SHP77 treated with DMSO at 0.1 percent for 48 hours (cell line): ENCODE data around the gene CGB1.
"Not testable (repeated sequence)": the region's sequence is repeated elsewhere in the genome, so short reads cannot be mapped to it uniquely, and the experiment has no call there.

Experiments
- DNase-seq: peaks from one replicate; lab custom pipeline; 2025; lab: John Stamatoyannopoulos, UW

The CGB1 gene

DNA sequence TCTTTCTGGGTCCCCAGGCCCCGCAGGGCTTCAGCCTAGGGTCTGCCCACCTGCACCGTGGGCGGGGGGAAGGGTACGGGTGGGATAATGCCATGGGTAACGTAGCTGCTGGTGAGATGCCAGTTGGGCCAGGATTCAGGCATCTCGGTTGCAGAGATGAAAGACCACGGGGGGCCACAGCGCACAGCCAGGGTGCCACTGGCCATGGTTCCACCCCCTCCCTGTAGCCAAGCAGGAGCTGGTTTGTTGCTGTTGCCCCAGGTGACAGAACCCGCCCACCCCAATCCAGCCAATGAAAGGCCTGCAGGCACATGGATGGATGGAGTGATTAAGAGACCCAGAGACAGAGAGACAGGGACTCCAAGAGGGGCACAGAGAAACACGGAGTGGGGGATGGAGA is 21.9 kb upstream of the CGB1 start:
- no peak for DNase-seq

DNA sequence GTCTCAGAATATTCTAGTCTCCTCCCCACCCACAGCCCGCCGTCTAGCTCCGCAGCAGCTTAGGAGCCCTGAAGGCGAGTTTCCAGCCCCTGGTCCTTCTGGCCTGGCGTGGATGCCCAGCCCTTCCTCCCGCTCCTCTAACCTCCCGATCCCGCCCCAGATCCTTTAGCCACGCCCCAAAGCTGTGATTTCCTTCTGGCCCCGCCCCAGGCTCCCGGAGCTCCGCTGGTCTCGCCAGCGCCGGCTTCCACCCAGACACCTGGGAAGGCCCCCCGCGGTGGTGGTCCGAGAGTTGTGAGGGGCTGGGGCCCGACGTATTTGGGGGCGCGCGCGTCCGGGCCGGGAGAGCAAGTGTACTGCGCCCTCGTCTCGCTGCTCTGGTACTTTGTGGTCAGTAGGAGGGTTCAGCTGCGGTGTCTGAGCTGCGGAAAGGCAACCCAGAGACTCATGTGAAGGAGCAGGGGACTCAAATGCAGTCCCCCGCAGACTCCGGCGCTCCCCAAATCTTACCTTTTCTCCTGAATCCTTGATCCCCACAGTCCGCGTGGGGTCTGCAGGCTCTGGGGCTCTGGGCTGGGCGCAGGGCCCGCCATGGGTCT is 21.0 kb upstream of the CGB1 start, which contains the start of gene CGB7:
CGB7 (minus strand) TSS at position 114 of the 599 bp plus-strand sequence. CDS start 2,374 bp downstream, outside the sequence.
- no peak for DNase-seq

DNA sequence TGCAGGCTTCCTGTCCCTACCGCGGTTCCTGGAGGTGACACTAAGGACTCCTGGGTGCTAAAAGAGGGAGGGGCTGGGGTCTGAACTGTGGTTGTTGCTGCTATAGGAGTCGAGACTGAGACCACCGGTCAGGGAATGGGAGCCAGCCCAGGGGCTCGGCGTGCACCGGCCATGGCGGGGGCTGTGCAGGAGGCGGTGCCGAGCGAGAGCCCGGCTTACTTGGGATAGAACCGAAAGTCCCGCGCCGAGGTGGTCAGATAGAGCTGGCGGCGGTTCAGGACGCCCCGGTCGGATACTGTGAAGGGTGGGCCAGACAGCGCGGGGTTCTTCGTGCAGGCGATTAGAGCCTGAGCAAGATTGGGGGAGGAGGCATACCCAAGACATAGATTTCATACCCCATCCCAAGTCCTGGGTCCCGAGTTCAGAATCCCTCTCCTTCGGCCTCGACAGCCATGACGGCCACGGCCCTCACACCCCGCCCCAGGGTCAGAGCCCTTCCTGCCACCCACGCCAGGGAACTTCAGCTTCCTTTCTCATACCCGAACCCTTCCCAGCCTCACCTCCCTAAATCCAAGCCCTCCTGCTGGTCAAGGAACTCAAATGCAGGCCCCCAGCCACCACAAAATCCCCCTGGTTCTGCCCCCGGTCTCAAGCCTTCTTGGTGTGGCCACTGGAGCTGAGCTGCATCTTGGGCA is 20.4 kb upstream of the CGB1 start:
- DNase-seq, result not testable (repeated sequence)

DNA sequence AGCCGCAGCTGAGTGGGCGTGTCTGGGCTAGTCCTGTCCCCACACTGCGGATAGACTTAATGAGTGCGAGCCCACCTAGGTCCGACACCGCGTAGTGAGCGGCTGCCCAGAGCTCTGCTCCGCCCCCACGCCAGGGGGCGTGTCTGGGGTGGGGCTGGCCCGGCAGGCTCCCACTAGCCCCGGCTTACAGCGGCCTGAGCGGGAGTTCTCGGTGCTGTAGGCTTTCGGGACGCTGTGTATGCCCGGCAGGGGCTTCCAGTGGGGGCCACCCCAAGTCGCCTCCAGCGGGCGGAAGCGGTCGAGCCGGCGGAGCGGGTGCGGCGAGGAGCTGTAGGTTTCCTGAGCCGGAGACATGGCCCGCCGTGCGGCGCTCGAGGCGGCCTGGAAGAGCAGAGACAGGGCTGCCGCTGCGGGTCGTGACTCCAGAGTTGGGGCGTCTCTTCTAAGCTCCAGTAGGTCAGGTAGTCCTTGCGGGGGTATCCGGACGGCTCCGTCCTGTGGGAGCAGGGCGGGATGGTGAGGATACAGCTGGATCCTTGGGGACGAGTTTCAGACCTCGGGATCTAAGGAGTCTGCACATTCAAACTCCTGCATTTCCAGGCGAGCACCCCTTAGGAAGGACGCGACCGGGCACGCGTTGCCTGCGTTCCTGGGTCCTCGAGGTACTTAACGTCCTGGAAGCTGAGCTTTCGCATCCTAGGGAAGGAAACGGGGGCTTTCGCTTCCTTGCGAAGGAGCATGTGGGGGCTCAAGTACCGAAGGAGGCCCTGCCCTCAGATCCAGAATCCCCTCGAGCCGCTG is 19.6 kb upstream of the CGB1 start:
- peak; percentile 55 for DNase-seq

GRCh38 chr19:49050376-49051033 is 13.8 kb upstream of the CGB1 start:
- DNase-seq, result not testable (repeated sequence)

GRCh38 chr19:49049834-49050233 is 13.1 kb upstream of the CGB1 start:
- not testable (repeated sequence) for DNase-seq

- not testable (repeated sequence) for DNase-seq
Measured at GRCh38 chr19:49049011-49049410, 12.3 kb upstream of the CGB1 start, which contains the start of gene CGB8. CGB8 (minus strand) TSS chr19:49049111; CDS start chr19:49048739, 372 bp downstream.

DNA sequence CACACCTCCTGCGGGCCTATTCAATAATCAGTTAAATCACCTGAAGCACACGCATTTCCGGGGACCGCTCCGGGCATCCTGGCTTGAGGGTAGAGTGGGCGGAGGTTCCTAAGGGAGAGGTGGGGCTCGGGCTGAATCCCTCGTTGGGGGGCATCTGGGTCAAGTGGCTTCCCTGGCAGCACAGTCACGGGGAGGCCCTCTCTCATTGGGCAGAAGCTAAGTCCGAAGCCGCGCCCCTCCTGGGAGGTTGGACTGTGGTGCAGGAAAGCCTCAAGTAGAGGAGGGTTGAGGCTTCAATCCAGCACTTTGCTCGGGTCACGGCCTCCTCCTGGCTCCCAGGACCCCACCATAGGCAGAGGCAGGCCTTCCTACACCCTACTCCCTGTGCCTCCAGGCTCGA is 6.9 kb upstream of the CGB1 start, which contains the start of gene CGB5:
CGB5 (plus strand) TSS at position 301 of the 400 bp plus-strand sequence. CDS start 362 bp downstream, outside the sequence.
- not testable (repeated sequence) for DNase-seq

DNA sequence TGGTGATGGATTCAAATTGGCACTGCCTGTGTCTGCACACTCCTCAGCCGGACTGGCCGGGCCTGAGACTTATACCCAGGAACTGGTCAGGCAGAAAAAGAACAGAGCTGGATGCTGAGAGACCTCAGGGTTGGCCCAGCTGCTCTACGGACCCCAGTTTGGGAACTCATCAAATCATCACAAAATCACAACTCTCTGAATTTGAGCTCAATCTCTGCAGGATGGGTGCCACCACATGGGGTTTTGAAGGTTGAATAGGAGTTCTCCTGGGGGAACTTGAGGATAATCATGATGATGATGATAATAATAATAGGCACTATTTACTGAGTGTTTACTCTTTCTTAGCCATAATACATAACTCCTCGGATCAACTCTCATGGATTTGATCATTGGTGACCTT is 6.0 kb upstream of the CGB1 start:
- not testable (repeated sequence) for DNase-seq

DNA sequence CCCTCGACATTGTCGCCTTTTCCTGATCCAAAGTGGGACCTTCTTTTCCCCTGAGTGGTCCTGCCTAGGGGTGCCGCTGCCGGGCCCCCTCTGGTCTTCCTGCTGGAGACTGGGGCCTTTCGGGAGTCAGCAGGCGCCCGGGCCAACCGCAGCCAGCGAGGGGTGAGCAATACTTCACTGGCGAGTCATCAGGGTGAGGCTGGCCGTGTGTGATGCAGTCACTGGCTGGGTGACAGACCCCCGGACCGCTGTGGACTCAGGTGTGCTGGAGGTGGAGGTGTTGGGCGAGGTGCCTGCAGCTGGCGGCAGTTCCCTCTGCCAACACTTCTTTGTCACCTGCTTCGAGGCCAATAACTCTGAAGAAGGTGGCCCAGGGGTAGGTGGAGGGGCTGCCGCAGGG is 5.5 kb upstream of the CGB1 start:
- no peak for DNase-seq

- DNase-seq, result not testable (repeated sequence)
Measured at GRCh38 chr19:49039736-49040135, 3.0 kb upstream of the CGB1 start.

- DNase-seq, result not testable (repeated sequence)
Measured at GRCh38 chr19:49038557-49039276, 2.0 kb upstream of the CGB1 start.

DNA sequence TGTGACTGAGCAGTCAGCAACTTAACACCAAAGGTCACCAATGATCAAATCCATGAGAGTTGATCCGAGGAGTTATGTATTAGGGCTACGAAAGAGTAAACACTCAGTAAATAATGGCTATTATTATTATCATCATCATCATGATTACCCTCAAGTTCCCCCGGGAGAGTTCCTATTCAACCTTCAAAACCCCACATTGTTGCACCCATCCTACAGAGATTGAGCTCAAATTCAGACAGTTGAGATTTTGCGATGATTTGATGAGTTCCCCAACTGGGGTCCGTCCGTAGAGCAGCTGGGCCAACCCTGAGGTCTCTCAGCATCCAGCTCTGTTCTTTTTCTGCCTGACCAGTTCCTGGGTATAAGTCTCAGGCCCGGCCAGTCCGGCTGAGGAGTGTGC is 1.4 kb upstream of the CGB1 start:
- not testable (repeated sequence) for DNase-seq

- DNase-seq, result peak; percentile 68
Measured at GRCh38 chr19:49031642-49032301, 4.9 kb downstream of the CGB1 start, which contains the start of gene CGB2. CGB2 (plus strand) TSS chr19:49031890; CDS start chr19:49032096, 206 bp downstream.

DNA sequence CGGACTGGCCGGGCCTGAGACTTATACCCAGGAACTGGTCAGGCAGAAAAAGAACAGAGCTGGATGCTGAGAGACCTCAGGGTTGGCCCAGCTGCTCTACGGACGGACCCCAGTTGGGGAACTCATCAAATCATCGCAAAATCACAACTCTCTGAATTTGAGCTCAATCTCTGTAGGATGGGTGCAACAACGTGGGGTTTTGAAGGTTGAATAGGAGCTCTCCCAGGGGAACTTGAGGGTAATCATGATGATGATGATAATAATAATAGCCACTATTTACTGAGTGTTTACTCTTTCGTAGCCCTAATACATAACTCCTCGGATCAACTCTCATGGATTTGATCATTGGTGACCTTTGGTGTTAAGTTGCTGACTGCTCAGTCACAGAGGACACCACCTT is 6.4 kb downstream of the CGB1 start:
- DNase-seq, result not testable (repeated sequence)

DNA sequence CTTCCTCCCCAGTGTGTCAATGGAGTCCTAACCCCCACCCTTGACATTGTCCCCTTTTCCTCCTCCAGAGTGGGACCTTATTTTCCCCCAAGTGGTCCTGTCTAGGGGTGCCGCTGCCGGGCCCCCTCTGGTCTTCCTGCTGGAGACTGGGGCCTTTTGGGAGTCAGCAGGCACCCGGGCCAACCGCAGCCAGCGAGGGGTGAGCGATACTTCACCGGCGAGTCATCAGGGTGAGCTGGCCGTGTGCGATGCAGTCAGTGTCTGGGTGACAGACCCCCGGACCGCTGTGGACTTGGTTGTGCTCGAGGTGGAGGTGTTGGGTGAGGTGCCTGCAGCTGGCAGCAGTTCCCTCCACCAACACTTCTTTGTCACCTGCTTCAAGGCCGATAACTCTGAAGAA is 6.9 kb downstream of the CGB1 start:
- not testable (repeated sequence) for DNase-seq

- not testable (repeated sequence) for DNase-seq
Measured at GRCh38 chr19:49028686-49029085, 8.0 kb downstream of the CGB1 start.

DNA sequence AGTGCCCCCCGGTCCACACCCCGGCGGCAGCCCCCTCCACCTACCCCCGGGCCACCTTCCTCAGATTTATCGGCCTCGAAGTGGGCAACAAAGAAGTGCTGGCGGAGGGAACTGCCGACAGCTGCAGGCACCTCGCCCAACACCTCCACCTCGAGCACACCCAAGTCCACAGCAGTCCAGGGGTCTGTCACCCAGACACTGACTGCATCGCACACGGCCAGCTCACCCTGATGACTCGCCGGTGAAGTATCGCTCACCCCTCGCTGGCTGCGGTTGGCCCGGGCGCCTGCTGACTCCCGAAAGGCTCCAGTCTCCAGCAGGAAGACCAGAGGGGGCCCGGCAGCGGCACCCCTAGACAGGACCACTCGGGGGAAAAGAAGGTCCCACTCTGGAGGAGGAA is 11.1 kb downstream of the CGB1 start:
- not testable (repeated sequence) for DNase-seq

GRCh38 chr19:49025088-49025487 is 11.6 kb downstream of the CGB1 start:
- DNase-seq, result not testable (repeated sequence)

DNA sequence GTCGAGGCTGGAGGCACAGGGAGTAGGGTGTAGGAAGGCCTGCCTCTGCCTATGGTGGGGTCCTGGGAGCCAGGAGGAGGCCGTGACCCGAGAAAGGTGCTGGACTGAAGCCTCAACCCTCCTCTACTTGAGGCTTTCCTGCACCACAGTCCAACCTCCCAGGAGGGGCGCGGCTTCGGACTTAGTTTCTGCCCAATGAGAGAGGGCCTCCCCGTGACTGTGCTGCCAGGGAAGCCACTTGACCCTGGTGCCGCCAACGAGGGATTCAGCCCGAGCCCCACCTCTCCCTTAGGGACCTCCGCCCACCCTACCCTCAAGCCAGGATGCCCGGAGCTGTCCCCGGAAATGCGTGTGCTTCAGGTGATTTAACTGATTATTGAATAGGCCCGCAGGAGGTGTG is 12.5 kb downstream of the CGB1 start, which contains the start of gene CGB3:
CGB3 (minus strand) TSS at position 101 of the 400 bp plus-strand sequence. CDS start 362 bp downstream, outside the sequence.
- not testable (repeated sequence) for DNase-seq
